Measurements from ENCODE around the gene SAMHD1. TPM values are rescaled to one million over a fixed set of nuclear protein-coding genes. Genes with fewer than 3 reads are reported as not detected.
A peak's percentile ranks its signal among the peaks of the same experiment; 100 is the strongest.

The SAMHD1 gene
- total and polyA plus RNA-seq, 9 of the 15 experiments (the other 6 are each of a cell fraction or from before 2014, with no cell fraction given): 6.8 to 20.4 (median 14.8) TPM

DNA sequence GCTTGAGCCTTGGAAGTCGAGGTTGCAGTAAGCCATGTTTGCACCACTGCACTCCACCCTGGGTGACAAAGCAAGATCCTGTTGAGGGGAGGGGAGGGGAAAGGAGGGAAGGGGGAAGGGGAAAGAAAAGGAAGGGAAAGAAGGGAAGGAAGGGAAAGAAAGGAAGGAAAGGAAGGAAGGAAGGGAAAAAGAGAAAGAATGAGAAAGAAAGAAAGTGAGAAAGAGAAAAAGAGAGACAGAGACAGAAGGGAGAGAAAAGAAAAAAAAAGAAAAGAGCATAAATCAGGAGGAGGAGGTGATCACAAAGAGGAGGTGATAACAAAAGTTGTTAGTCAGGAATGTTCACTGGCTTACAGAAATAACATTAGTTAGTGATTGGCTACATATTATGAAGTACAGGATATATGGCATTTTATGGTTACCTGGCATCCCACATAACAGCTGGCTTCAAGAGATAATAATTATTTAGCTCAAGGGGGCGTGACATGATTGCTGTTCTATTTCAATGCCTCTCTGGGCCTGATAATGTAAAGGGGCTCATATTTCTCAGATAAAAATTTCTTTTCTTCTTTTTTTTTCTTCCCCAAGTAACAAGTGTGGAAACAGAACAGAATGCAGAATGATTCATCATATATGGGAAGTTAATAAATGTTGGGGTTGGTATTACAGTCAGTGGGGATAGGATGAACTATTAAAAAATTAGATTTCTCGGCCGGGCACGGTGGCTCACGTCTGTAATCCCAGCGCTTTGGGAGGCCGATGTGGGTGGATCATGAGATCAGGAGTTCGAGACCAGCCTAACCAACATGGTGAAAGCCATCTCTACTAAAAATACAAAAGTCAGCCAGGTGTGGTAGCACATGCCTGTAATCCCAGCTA is 27.1 kb downstream of the SAMHD1 start (continued):
- TF ChIP-seq, protein P1, sequence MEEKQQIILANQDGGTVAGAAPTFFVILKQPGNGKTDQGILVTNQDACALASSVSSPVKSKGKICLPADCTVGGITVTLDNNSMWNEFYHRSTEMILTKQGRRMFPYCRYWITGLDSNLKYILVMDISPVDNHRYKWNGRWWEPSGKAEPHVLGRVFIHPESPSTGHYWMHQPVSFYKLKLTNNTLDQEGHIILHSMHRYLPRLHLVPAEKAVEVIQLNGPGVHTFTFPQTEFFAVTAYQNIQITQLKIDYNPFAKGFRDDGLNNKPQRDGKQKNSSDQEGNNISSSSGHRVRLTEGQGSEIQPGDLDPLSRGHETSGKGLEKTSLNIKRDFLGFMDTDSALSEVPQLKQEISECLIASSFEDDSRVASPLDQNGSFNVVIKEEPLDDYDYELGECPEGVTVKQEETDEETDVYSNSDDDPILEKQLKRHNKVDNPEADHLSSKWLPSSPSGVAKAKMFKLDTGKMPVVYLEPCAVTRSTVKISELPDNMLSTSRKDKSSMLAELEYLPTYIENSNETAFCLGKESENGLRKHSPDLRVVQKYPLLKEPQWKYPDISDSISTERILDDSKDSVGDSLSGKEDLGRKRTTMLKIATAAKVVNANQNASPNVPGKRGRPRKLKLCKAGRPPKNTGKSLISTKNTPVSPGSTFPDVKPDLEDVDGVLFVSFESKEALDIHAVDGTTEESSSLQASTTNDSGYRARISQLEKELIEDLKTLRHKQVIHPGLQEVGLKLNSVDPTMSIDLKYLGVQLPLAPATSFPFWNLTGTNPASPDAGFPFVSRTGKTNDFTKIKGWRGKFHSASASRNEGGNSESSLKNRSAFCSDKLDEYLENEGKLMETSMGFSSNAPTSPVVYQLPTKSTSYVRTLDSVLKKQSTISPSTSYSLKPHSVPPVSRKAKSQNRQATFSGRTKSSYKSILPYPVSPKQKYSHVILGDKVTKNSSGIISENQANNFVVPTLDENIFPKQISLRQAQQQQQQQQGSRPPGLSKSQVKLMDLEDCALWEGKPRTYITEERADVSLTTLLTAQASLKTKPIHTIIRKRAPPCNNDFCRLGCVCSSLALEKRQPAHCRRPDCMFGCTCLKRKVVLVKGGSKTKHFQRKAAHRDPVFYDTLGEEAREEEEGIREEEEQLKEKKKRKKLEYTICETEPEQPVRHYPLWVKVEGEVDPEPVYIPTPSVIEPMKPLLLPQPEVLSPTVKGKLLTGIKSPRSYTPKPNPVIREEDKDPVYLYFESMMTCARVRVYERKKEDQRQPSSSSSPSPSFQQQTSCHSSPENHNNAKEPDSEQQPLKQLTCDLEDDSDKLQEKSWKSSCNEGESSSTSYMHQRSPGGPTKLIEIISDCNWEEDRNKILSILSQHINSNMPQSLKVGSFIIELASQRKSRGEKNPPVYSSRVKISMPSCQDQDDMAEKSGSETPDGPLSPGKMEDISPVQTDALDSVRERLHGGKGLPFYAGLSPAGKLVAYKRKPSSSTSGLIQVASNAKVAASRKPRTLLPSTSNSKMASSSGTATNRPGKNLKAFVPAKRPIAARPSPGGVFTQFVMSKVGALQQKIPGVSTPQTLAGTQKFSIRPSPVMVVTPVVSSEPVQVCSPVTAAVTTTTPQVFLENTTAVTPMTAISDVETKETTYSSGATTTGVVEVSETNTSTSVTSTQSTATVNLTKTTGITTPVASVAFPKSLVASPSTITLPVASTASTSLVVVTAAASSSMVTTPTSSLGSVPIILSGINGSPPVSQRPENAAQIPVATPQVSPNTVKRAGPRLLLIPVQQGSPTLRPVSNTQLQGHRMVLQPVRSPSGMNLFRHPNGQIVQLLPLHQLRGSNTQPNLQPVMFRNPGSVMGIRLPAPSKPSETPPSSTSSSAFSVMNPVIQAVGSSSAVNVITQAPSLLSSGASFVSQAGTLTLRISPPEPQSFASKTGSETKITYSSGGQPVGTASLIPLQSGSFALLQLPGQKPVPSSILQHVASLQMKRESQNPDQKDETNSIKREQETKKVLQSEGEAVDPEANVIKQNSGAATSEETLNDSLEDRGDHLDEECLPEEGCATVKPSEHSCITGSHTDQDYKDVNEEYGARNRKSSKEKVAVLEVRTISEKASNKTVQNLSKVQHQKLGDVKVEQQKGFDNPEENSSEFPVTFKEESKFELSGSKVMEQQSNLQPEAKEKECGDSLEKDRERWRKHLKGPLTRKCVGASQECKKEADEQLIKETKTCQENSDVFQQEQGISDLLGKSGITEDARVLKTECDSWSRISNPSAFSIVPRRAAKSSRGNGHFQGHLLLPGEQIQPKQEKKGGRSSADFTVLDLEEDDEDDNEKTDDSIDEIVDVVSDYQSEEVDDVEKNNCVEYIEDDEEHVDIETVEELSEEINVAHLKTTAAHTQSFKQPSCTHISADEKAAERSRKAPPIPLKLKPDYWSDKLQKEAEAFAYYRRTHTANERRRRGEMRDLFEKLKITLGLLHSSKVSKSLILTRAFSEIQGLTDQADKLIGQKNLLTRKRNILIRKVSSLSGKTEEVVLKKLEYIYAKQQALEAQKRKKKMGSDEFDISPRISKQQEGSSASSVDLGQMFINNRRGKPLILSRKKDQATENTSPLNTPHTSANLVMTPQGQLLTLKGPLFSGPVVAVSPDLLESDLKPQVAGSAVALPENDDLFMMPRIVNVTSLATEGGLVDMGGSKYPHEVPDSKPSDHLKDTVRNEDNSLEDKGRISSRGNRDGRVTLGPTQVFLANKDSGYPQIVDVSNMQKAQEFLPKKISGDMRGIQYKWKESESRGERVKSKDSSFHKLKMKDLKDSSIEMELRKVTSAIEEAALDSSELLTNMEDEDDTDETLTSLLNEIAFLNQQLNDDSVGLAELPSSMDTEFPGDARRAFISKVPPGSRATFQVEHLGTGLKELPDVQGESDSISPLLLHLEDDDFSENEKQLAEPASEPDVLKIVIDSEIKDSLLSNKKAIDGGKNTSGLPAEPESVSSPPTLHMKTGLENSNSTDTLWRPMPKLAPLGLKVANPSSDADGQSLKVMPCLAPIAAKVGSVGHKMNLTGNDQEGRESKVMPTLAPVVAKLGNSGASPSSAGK (IDR thresholded peaks at IDR 0.05): no peak
- TF ChIP-seq TSC22D4 (tag; IDR thresholded peaks at IDR 0.05) (no peak), NCOA2 (IDR thresholded peaks at IDR 0.05; ENCODE audit: partially characterized antibody in 2 of 2) (peak in 1 of 2 experiments; percentile 21), CBX1 (IDR thresholded peaks at IDR 0.05; ENCODE audit: low read depth) (no peak), ZNF217 (CRISPR knock-in tag; IDR thresholded peaks at IDR 0.05) (no peak), EHMT2 (IDR thresholded peaks at IDR 0.05) (peak; percentile 71), NR2F6 (CRISPR knock-in tag; IDR thresholded peaks at IDR 0.05) (no peak), KDM5B (IDR thresholded peaks at IDR 0.05; ENCODE audit: insufficient replicate concordance, low read depth, low read length) (no peak), ZNF511 (CRISPR knock-in tag; IDR thresholded peaks at IDR 0.05) (no peak), BRD9 (IDR thresholded peaks at IDR 0.05; ENCODE audit: low read depth, partially characterized antibody) (no peak), ESRRA (IDR thresholded peaks at IDR 0.05; ENCODE audit: borderline replicate concordance, low read depth) (no peak), SMARCC2 (IDR thresholded peaks at IDR 0.05; ENCODE audit: low read depth) (peak; percentile 52; the same call in 1 of the 2 replicates), CBX5 (IDR thresholded peaks at IDR 0.05; ENCODE audit: borderline replicate concordance, low read depth) (no peak), NUFIP1 (IDR thresholded peaks at IDR 0.05; ENCODE audit: partially characterized antibody) (no peak)
- TF ChIP-seq, protein P2, sequence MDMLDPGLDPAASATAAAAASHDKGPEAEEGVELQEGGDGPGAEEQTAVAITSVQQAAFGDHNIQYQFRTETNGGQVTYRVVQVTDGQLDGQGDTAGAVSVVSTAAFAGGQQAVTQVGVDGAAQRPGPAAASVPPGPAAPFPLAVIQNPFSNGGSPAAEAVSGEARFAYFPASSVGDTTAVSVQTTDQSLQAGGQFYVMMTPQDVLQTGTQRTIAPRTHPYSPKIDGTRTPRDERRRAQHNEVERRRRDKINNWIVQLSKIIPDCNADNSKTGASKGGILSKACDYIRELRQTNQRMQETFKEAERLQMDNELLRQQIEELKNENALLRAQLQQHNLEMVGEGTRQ (CRISPR knock-in tag; IDR thresholded peaks at IDR 0.05): no peak

Data from K562 (cell line).